Measurements from ENCODE around the gene PRRG4.
A peak's percentile ranks its signal among the peaks of the same experiment; 100 is the strongest.
"Not testable (repeated sequence)": the region's sequence is repeated elsewhere in the genome, so short reads cannot be mapped to it uniquely, and the experiment has no call there.

The PRRG4 gene

GRCh38 chr11:32887707-32888383 lies 58.1 kb downstream of the PRRG4 start:
- DNase-seq: not testable (repeated sequence)

GRCh38 chr11:32888384-32888710 lies 58.6 kb downstream of the PRRG4 start:
- DNase-seq: not testable (repeated sequence)

- no peak for DNase-seq
These were observed 59.1 kb downstream of the PRRG4 start for GRCh38 chr11:32888805-32889204.

- no peak for DNase-seq
These were observed 61.3 kb downstream of the PRRG4 start for GRCh38 chr11:32890843-32891656.

GRCh38 chr11:32891657-32892354 lies 62.1 kb downstream of the PRRG4 start:
- peak; percentile 61 for DNase-seq

GRCh38 chr11:32892355-32893092 lies 62.8 kb downstream of the PRRG4 start, which contains the start of gene QSER1:
QSER1 (plus strand) TSS chr11:32892811; CDS start chr11:32893126, 315 bp downstream.
- peak; percentile 68 for DNase-seq

- no peak for DNase-seq
These were observed 63.3 kb downstream of the PRRG4 start for GRCh38 chr11:32893093-32893342.

GRCh38 chr11:32893343-32894148 lies 63.8 kb downstream of the PRRG4 start:
- DNase-seq: peak; percentile 54

- peak; percentile 82 for DNase-seq
These were observed 64.6 kb downstream of the PRRG4 start for GRCh38 chr11:32894149-32894827.

GRCh38 chr11:32894921-32895320 lies 65.2 kb downstream of the PRRG4 start:
- no peak for DNase-seq

- DNase-seq: no peak
These were observed 65.7 kb downstream of the PRRG4 start for GRCh38 chr11:32895471-32895870.

- no peak for DNase-seq
These were observed 67.4 kb downstream of the PRRG4 start for GRCh38 chr11:32897103-32897502.

GRCh38 chr11:32899438-32899837 lies 69.7 kb downstream of the PRRG4 start:
- DNase-seq: no peak

GRCh38 chr11:32902089-32902665 lies 72.5 kb downstream of the PRRG4 start:
- DNase-seq: no peak

GRCh38 chr11:32905028-32905667 lies 75.4 kb downstream of the PRRG4 start:
- no peak for DNase-seq
